NT2/D1 (cell line): ENCODE data around the gene SREBF2.

ENCODE experiments used
- SUZ12 ChIP-seq: IDR thresholded peaks from 2 replicates; pipeline ENCODE4 v1.6.1; 2011; ENCODE audit not compliant: insufficient read length, insufficient read depth; ENCODE audit errors: extremely low read depth
- YY1 ChIP-seq: IDR thresholded peaks from 2 replicates; pipeline ENCODE4 v1.6.1; 2011; ENCODE audit not compliant: insufficient read length, insufficient read depth
- ZNF274 ChIP-seq: IDR thresholded peaks from 2 replicates; pipeline ENCODE4 v1.6.1; 2011; ENCODE audit warnings: mild to moderate bottlenecking, low read depth, low read length

GRCh38 chr22:41801147-41801819 is 31.6 kb upstream of the SREBF2 start:
- TF ChIP-seq ZNF274 (no peak), SUZ12 (no peak), YY1 (no peak)
